HepG2 (cell line): ENCODE results near the gene IRX4. TPM values are rescaled to one million over a fixed set of nuclear protein-coding genes. Genes with fewer than 3 reads are reported as not detected.

Experiments used
- ATAC-seq: fragments of 200-7000 bp; cut with Tn5 transposase; 3 replicates; pipeline ENCODE4 v1.9.1; 2020; ENCODE audit warnings: mild to moderate bottlenecking, moderate library complexity
- BruUV-seq: library from RNA; stranded (reverse); fragments of 400-500 nt; replicated peaks from 2 replicates; lab custom pipeline; 2021; lab: Mats Ljungman, UMichigan
- CTCF ChIA-PET: fragments of 300-600 bp; formaldehyde crosslinking; extraction: SDS; loops from one replicate; lab custom pipeline; 2021; ENCODE audit warnings: low total read pairs, inconsistent platforms, low intra/inter-chr PET ratio; lab: Yijun Ruan, JAX
- POLR2A ChIA-PET: fragments of 350-600 bp; sonication (Branson Sonifier 250); formaldehyde crosslinking; loops from one replicate; lab custom pipeline; 2020; ENCODE audit warnings: antibody characterized with exemption, inconsistent platforms; lab: Yijun Ruan, JAX
- DNase-seq: peaks from one replicate; pipeline ENCODE4 v3.0.0-alpha.2; 2015; ENCODE audit warnings: low spot score
- FAIRE-seq: peaks from 3 replicates; lab custom pipeline; 2011; peaks lifted over from hg19 to GRCh38; lab: Jason Lieb, UNC
- H2AFZ ChIP-seq: one replicate; pipeline ENCODE4 v1.6.1; 2011; ENCODE audit warnings: low read length, inconsistent platforms
- H3K27ac ChIP-seq: fragments of 300-600 bp; 3 replicates; pipeline ENCODE4 v1.8.0; 2011; ENCODE audit warnings: mixed run types, mild to moderate bottlenecking, mixed read lengths, low read length, inconsistent platforms; ENCODE audit not compliant: insufficient read depth; ENCODE audit errors: extremely low read length
- H3K27me3 ChIP-seq, 2 experiments: fragments of 200-600 bp in 1 of 2; 2 replicates in 1 of 2; 3 replicates in 1 of 2; pipeline versions ENCODE4 v1.6.0 to v1.8.0; 2011; ENCODE audit warnings: low read length in 2 of 2, mild to moderate bottlenecking in 2 of 2, moderate library complexity in 2 of 2, inconsistent platforms in 1 of 2; ENCODE audit not compliant: insufficient read depth in 2 of 2, control insufficient read depth in 1 of 2
- H3K36me3 ChIP-seq, 2 experiments: fragments of 200-600 bp in 1 of 2; replicated peaks in 1 of 2; 2 replicates in 1 of 2; 3 replicates in 1 of 2; pipeline versions ENCODE4 v1.5.1 to v1.8.0; 2011; ENCODE audit warnings: low read length in 2 of 2, inconsistent platforms in 1 of 2; ENCODE audit not compliant: insufficient read depth in 2 of 2, control insufficient read depth in 1 of 2
- H3K4me1 ChIP-seq: 2 replicates; pipeline ENCODE4 v1.5.1; 2012; ENCODE audit warnings: low read length, inconsistent platforms; ENCODE audit not compliant: insufficient read depth
- H3K4me2 ChIP-seq: 2 replicates; pipeline ENCODE4 v1.6.0; 2011; ENCODE audit warnings: low read depth, low read length, inconsistent platforms
- H3K4me3 ChIP-seq, 3 experiments: fragments of 200-600 bp in 1 of 3; sonication (generic), shearing (Covaris generic) in 1 of 3; replicated peaks in 1 of 3; 2 replicates each; pipeline ENCODE4 v1.5.1; 2011 to 2016; ENCODE audit warnings: low read length in 3 of 3, inconsistent platforms in 2 of 3, low read depth in 2 of 3, mild to moderate bottlenecking in 2 of 3, control low read depth in 1 of 3, mixed read lengths in 1 of 3; ENCODE audit not compliant: insufficient read depth in 1 of 3
- H3K79me2 ChIP-seq: one replicate; pipeline ENCODE4 v1.6.1; 2011; ENCODE audit warnings: low read length, inconsistent platforms; ENCODE audit not compliant: insufficient read depth
- H3K9ac ChIP-seq: 2 replicates; pipeline ENCODE4 v1.6.0; 2011; ENCODE audit warnings: mild to moderate bottlenecking, low read depth, low read length, inconsistent platforms; ENCODE audit not compliant: insufficient read depth
- H3K9me3 ChIP-seq: 2 replicates; pipeline ENCODE4 v1.5.1; 2012; ENCODE audit warnings: mild to moderate bottlenecking, low read length
- H4K20me1 ChIP-seq: 2 replicates; pipeline ENCODE4 v1.6.0; 2011; ENCODE audit warnings: inconsistent platforms, mild to moderate bottlenecking, low read length, moderate library complexity; ENCODE audit not compliant: insufficient read depth
- CBX5 ChIP-seq: sonication (generic); formaldehyde crosslinking; IDR thresholded peaks from 2 replicates; pipeline ENCODE4 v1.4.0; 2020; ENCODE audit warnings: missing genetic modification reagents, borderline replicate concordance
- DNMT1 ChIP-seq: sonication (generic); formaldehyde crosslinking; IDR thresholded peaks from 2 replicates; pipeline ENCODE4 v1.5.1; 2020; ENCODE audit warnings: mild to moderate bottlenecking, missing genetic modification reagents
- HNRNPL ChIP-seq: fragments of 200-400 bp; formaldehyde crosslinking; IDR thresholded peaks from 2 replicates; pipeline ENCODE4 v1.6.1; 2017; ENCODE audit warnings: mild to moderate bottlenecking, low read depth, low read length
- RFXANK ChIP-seq: IDR thresholded peaks from 2 replicates; pipeline ENCODE4 v1.6.1; 2016
- WGBS: methylation state at CpG from one replicate; pipeline ENCODE4 v1.1.6; 2017; ENCODE audit warnings: low lambda C conversion rate; 5-methylcytosine and 5-hydroxymethylcytosine counted together
- in situ Hi-C: cut with HindIII; loops from 2 replicates; pipeline ENCODE4 v1.10.0; 2017; ENCODE audit warnings: low pct_unique_long_range_greater_than_20kb; ENCODE audit not compliant: extremely low pct_ligation_motif_present
- intact Hi-C: fragments of 100-400 bp; cut with micrococcal nuclease; formaldehyde crosslinking; loops from one replicate; pipeline ENCODE4 v1.10.0; 2022; ENCODE audit not compliant: unreplicated experiment
- polyA plus RNA-seq, 8 experiments: library from polyadenylated mRNA; depleted of rRNA in 3 of 8; stranded (reverse) in 7 of 8; unstranded in 1 of 8; fragments of >200 nt; fragmentation: Illumina TruSeq in 4 of 8; extraction: Trizol in 4 of 8; gene quantifications; 2 replicates each; pipeline versions ENCODE4 v1.2.1 to v1.2.3, GENCODE V29; 2011 to 2016; ENCODE audit warnings: low read depth in 4 of 8, missing spikeins in 1 of 8, mixed read lengths in 1 of 8; ENCODE audit not compliant: insufficient read depth in 1 of 8
- total RNA-seq, 5 experiments: library from RNA; depleted of rRNA; stranded (reverse); fragments of >200 nt; fragmentation: Illumina TruSeq; extraction: Trizol; gene quantifications; 2 replicates each; pipeline ENCODE4 v1.2.3, GENCODE V29; 2016; ENCODE audit warnings: low read depth in 1 of 5
- TF ChIP-seq, protein P1 (sequence below): IDR thresholded peaks from 2 replicates; pipeline ENCODE4 v1.6.1; 2016; ENCODE audit warnings: mild to moderate bottlenecking, missing biosample characterization, missing genetic modification reagents

IRX4 gene
- total and polyA plus RNA-seq, 2 of the 13 experiments (the other 11 are each of a cell fraction or from before 2014, with no cell fraction given) = not detected

DNA sequence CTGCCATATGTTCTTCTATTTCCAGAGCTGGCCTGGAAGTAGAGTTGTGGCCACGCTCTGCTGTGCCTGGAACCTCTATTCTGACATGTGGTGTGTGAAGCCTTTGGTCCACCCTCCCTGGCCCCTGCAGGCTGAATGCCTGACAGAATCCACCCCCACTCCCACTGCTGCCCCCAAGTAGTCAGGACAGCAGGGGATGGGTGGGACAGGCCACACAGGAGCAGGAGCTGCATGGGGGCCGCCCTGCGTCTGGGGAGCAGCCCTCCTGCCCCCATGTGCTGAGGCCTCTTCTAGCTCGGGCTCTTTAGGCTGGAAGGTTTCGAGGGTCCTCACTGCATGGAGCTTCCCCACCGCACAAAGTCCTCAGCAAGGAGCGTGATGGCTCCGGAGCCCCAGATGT lies 32.6 kb upstream of the IRX4 start:
- H3K4me2 ChIP-seq = no peak overlapping the region
- no peaks in the 10 kb centered on the region for H3K4me1 ChIP-seq
- ChIA-PET CTCF (no interaction called here), POLR2A (no interaction called here)
- no peaks in the 10 kb centered on the region for H3K36me3 ChIP-seq
- no peak overlapping the region for H3K27ac ChIP-seq
- H2AFZ ChIP-seq = no peak overlapping the region
- no peaks in the 10 kb centered on the region for H4K20me1 ChIP-seq
- no peak for DNase-seq
- H3K27me3 ChIP-seq = peaks cover 17 to 62% of the 10 kb centered on the region in 2 experiments
- no peak overlapping the region for H3K9ac ChIP-seq
- no peak for TF ChIP-seq RFXANK (CRISPR knock-in tag)
- no peak for TF ChIP-seq DNMT1 (CRISPR knock-in tag)
- no peak for TF ChIP-seq HNRNPL
- TF ChIP-seq, all 625 proteins: peak for 0
- 0% methylated on average over 1 of the region's 8 CpGs for WGBS
- intact Hi-C loops = no loop called here
- no TSS peak for BruUV-seq
- H3K79me2 ChIP-seq = no peaks in the 10 kb centered on the region
- no peaks in the 10 kb centered on the region for H3K9me3 ChIP-seq
- FAIRE-seq (no peak), ATAC-seq (no peak)
- in situ Hi-C loops = no loop called here
- no peak overlapping the region for H3K4me3 ChIP-seq

GRCh38 chr5:1914471-1914870 lies 31.7 kb upstream of the IRX4 start:
- peaks cover 16 to 62% of the 10 kb centered on the region in 2 experiments for H3K27me3 ChIP-seq
- ATAC-seq (no peak), DNase-seq (no peak), FAIRE-seq (no peak)
- intact Hi-C loops (no loop called here), in situ Hi-C loops (no loop called here)
- H3K4me2 ChIP-seq = no peak overlapping the region
- H3K4me3 ChIP-seq = no peak overlapping the region
- ChIA-PET POLR2A (no interaction called here), CTCF (no interaction called here)
- no peak overlapping the region for H2AFZ ChIP-seq
- WGBS = 25% methylated on average over 7 of the region's 8 CpGs
- H3K36me3 ChIP-seq = no peaks in the 10 kb centered on the region
- H3K27ac ChIP-seq = no peak overlapping the region
- H3K9me3 ChIP-seq = no peaks in the 10 kb centered on the region
- H3K4me1 ChIP-seq = no peaks in the 10 kb centered on the region
- no peaks in the 10 kb centered on the region for H4K20me1 ChIP-seq
- BruUV-seq = no TSS peak
- TF ChIP-seq CBX5 (CRISPR knock-in tag) = no peak
- TF ChIP-seq, protein P1, sequence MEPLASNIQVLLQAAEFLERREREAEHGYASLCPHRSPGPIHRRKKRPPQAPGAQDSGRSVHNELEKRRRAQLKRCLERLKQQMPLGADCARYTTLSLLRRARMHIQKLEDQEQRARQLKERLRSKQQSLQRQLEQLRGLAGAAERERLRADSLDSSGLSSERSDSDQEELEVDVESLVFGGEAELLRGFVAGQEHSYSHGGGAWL (CRISPR knock-in tag) = no peak
- no peaks in the 10 kb centered on the region for H3K79me2 ChIP-seq
- H3K9ac ChIP-seq = no peak overlapping the region
